ENCODE results near the gene ZNF598.
"Not testable (repeated sequence)": the region's sequence is repeated elsewhere in the genome, so short reads cannot be mapped to it uniquely, and the experiment has no call there.

The ZNF598 gene

DNA sequence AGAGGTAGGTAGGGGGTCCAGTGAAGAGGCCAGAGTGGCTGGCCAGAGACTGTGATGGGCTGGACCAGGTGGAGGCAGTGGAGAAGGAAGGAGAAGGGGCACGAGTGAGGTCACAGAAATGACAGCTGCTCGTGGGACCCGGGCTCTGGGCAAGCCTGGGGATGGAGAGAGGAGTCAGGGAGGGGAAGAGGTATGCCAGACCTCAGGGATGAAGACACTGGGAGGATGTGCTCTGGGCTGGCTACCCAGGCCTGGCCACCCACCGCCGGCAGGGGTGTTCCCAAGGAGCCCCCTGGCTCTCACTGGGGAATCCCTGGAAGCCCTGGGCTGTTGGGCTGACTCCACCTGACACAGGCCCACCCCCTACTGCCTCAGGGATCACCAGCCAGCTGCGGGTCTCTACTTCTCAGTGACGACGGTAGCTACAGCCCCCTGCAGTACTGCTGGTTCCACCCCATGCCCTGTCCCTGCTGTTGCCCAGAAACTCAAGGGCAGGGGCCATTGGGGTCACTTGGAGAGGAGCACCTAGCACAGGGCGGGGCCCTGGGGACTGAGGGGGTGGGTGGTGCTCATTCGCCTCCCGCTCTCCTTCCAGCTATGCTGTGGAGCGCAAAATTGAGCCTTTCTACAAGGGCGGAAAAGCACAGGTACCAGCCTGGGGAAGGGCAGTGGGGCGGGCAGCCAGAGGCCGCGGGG lies 36.0 kb downstream of the ZNF598 start:
- DNase-seq = no peak

DNA sequence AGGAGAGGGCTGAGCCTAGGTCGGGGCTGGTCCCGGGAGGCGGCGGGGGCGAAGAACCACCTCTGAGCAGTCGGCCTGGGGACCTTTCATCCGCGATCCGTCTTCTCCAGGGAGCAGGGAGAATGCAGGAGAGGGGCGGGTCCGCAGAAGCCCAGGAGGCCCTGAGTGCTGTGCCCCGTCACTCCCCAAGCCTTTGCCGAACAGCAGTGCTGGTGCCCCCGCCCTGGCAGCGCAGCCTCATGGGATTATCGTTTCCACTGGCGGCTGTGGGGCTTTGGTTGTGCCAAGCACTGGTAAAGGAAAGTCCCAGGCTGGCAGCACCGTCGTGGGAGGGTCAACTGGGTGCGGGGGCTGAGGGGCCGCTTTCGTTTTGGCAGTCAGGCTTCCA lies 37.1 kb downstream of the ZNF598 start:
- DNase-seq = no peak

DNA sequence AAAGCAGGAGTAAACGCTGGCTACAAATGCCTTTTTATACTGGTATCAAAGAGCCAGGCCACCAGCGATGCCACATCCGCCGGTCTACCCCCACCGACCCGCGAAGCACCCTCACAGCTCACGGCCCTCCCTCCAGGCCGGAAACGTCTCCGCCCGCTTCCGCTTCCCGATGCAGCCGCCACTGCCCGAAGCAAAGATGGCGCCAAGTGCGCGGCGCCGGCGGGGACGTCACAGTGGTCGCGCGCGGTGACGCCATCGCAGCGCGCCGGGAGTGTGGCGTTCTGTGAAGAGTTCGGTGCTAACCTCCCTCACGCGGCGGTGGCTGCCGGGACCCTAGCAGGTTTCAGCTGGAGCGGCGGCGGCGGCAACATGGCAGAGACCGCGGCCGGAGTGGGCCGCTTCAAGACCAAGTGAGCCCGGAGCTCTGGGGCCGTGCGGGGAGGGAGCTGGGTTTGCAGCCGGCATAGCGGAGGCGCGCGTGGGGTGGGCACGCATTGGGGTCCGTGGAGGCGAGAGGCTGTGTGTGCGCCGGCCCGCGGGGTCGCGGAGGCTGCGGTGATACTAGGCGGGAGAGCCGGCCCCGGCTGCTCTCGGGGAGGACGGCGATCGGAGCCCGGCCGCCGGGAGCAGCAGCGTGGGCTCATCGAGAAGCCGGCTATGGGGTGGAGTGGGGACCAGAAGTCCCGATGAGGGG lies 37.7 kb downstream of the ZNF598 start, which contains the start of gene TBL3:
Gene TBL3 (plus strand): TSS at position 258 of the 694 bp plus-strand sequence. CDS start 112 bp downstream, at position 370.
- peak; percentile 89 for DNase-seq

DNA sequence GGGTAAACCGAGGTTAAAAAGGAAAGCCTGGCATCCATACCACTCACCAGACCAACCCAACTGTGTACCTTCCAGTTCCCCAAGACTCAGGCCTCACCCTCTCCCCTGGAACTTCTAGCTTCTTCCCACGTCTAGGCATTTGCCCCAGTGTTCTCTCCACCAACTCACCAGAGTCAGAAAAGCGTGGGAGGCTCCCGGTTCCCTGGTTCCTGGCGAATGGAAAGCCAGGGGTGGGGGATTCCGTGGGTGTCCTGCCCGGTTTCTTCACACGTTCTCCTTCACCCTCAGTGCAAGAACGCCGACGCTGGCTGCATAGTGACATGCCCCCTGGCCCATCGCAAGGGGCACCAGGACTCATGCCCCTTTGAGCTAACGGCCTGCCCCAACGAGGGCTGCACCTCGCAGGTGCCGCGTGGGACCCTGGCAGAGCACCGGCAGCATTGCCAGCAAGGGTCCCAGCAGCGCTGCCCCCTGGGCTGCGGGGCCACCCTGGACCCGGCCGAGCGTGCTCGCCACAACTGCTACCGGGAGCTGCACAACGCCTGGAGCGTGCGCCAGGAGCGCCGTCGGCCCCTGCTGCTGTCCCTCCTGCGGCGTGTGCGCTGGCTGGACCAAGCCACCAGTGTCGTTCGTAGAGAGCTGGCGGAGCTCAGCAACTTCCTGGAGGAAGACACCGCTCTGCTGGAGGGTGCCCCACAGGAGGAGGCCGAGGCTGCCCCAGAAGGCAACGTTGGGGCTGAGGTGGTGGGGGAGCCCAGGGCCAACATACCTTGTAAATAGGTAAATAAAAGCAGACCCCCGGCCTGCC lies 41.3 kb downstream of the ZNF598 start:
- no peak for DNase-seq

DNA sequence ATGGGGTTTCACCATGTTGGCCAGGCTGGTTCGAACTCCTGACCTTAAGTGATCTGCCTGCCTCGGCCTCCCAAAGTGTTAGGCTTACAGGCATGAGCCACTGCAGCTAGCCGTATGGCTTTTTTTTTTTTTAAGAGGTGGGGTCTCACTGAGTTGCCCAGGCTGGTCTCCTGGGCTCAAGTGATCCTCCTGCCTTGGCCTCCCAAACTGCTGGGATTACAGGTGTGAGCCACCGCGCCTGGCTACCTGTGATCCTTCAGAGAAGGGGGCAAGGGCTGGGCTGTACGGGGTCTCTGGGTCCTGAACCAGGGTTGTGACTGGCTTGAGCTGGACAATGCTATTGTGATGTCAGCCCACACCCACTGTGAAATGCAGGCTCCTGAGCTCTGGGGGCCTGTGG lies 43.2 kb downstream of the ZNF598 start, which contains the start of gene RNF151:
Gene RNF151 (plus strand): TSS at position 397 of the 400 bp plus-strand sequence. CDS start 26 bp downstream, outside the sequence.
- no peak for DNase-seq

DNA sequence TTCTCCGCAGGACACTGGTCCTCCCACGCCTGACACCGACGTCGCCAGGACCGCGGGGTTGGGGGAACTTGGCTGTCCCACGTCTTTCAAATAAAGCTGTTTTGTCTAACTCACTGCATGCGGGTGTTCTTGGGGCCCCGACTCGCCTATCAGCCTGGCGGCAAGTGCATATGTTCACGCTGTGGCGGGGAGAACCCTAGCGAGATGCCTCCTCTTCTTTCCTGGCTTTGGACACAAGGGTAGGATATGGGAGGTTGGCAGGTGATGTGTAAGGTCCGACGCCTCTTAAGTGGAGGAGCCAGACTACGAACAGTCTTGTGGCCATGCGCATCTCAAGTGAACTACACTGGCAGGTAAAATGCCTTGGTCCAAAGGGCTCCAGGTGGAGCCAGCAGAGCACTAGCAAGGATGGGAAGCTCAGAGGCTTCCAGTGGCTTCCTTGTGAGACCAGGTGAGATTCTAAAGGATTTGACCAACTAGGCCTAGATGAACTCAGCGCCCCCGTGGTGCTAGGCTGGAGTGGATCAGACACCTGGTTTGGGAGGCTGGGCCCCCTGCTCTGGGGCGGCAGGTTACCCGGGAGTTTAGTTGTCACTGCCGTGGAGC lies 44.1 kb downstream of the ZNF598 start:
- no peak for DNase-seq

DNA sequence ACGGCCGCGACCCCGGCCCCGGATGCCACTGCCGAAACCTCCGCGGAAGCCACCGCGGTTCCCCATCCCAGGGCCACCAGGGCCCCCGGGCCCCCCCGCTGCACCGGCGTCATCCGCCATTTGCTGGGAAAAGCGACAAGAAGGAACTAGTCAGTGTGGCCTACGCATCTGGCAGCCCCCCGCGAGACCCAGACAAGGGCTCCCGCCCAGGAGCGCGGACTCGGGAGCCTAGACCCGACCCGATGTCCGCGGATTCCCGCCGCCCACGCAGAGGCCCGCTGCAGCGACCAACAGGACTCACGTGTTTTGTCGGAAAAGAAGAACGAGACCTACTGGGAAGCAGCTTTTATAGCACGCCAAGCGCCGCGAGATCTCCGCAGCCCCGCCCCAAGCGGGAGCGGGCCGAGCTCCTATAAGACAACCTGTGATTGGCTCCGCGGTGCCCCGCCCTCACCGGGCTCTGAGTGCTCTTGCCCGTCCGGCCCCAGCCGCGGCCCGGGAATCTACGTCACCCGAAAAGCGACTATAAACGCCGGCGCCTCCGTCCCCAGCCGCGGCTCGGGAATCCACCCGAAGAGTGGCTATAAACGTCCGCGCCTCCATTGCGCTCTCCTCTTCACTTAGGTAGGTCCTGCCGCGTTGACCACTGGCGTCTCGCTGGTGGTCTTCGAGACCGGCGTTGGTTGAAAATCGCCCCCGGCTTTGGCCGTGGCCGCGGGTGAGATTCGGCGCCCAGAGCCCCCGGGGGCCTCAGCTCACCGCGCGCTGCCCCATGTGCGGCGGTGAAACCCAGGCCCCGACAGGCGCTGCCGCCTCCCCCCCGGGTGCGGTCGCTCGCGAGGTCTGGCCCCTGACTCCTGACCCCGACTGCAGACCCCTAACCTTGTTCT lies 44.9 kb downstream of the ZNF598 start, which contains the start of gene RPS2:
Gene RPS2 (minus strand): TSS at position 321 of the 890 bp plus-strand sequence. CDS start 201 bp downstream, at position 120.
- peak; percentile 99 for DNase-seq

DNA sequence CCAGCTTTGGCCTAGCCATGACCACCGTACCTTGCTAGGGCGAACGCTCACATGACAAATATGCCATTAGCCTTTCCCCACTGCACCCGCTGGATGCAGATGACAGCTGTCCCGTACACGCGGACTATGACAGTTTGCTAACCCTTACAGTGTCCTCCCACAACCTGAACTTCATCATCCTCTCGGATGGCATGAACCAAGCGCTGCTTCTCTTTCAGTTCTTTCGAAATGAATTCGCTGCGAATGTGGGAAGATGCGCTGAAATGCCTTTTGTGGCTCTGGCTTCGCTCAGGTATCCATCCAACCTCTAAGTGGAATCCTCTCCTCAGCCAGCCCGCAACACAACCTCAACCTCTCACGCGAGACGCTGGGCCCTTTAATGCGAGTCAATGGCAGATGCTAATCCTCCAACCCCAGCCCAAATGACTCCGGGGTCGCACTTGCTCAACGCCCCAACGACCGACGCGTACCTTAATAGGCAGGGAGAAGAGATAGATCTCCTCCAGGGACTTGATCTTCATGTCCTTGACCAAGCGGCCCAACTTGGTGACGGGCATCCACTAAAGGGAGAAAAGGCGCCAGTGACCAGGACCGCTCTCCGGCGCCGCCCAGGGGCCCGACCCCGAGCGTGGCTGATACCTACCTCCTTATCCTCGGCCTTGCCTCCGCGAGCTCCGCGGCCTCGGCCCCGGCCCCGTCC lies 45.7 kb downstream of the ZNF598 start:
- DNase-seq = no peak

DNA sequence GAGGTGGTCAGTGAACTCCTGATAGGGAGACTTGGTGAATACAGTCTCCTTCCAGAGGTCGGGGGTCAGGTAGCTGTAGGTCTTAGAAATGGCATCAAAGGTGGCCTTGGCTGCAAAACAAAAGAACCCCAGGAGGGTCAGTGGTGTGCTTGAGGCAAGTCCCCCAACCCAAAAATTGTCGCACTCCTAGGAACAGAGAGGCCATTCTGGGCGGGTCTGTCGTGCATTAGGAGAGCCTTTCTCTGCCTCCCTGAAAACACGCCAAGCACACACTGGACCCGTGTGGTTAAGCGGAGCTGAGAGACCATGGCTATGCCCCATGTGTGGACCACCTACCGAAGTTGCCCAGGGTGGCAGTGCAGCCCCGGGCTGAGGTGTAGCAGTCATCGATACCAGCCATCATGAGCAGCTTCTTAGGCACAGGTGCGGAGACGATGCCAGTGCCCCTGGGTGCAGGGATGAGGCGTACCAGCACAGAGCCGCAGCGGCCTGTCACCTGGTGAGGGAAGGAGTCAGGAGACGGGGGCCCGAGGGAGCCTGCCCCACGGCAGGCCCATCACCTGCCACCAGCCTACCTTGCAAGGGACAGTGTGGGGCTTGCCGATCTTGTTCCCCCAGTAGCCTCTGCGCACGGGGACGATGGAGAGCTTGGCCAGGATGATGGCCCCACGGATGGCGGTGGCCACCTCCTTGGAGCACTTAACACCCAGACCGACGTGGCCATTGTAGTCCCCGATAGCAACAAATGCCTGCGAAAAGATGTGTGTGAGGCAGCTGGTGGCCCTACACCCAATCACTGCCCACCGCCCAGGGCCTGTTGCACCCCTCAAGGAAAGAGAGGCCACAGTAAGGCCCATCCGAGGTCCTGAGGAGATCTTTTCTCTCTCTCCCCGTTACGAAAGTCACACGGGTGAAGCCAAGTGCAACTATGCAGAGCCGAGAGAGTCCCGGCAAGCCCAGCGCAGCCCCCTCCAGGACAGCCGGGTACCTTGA lies 47.2 kb downstream of the ZNF598 start:
- DNase-seq = not testable (repeated sequence)

DNA sequence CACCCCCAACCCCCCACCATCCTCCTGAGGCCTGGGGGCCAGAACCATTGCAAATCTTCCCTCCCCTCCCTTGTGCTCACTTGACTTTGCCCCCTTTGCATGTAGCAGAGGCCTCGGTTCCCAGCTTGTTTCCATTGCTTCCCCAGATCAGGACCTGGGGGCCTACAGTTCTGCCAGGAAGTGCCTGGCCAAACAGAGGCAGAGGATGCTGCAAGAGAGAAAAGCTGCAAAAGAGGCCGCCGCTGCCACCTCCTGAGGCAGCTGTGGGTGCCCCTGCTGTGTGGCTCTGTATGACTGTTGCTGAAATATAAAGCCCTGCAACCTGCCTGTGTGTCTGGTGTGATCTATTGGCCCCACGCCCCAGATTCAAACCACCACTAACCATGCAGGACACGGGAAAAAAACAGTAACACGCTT lies 48.0 kb downstream of the ZNF598 start:
- DNase-seq = no peak

DNA sequence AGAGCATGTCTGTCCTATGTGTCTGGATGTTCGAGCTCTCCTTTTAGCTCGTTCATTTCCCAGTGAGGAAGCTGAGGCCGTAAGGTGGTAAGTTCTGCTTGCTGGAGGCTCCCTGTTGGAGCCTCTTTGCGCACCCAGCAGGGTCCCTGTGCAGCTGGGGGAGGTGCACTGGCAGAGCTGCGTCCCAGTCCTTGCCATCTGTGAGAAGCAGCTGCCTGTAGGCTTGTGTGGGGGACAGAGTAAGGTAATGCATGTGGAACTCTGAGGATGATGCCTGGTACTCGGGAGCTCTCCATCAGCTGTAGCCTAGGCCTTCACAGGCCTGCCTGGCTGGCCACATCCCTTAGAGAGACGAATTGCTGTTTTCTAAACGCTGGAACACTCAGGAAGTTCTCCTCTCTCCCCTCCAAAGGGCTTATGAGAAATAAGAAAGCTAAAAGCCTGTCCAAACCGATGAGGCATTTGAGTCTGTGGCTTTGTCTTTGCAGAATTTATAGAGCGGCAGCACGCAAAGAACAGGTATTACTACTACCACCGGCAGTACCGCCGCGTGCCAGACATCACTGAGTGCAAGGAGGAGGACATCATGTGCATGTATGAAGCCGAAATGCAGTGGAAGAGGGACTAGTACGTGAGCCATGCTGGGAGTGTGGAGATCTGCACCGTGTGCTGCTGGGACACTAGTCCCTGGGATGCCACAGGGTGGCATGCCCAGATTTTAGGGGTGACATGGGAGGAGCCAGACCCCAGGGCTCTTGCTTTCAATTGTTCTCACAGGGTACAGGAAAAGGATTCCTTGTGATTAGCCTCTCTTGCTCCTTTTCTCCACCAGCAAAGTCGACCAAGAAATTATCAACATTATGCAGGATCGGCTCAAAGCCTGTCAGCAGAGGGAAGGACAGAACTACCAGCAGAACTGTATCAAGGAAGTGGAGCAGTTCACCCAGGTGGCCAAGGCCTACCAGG lies 48.7 kb downstream of the ZNF598 start:
- peak; percentile 44 for DNase-seq

DNA sequence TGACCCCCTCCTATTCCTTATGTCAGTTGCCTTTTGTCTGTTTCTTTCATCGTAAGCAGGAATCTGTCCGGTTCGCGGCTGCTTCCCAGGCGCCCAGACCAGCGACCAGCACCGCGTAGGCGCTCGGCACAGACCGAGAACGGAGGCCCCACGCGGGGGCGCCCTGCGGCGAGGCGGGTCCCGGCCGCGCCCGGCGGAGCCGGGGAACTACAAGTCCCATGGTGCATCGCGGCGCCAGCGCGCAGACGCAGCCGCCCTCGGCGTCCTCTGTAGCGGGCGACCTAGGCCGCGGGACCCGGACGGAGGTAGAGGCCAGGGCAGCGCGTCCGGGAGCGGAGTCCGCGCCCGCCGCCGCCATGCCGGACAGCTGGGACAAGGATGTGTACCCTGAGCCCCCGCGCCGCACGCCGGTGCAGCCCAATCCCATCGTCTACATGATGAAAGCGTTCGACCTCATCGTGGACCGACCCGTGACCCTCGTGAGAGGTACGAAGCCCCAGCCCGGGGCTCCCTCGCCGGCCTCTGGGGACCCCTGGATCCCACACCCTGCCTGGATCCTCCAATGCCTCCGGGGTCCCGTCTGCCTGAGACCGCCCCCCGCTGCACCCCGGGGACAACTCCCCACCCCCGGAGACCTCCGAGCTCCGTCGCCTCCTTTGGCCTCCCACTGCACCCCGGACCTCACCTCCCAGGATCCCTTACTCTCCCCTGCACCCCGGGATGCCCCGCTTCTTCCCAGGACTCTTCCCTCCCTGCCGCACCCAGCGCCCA lies 50.2 kb downstream of the ZNF598 start, which contains the start of gene NDUFB10:
Gene NDUFB10 (plus strand): TSS at position 270 of the 771 bp plus-strand sequence. CDS start 87 bp downstream, at position 357.
- peak; percentile 76 for DNase-seq

DNA sequence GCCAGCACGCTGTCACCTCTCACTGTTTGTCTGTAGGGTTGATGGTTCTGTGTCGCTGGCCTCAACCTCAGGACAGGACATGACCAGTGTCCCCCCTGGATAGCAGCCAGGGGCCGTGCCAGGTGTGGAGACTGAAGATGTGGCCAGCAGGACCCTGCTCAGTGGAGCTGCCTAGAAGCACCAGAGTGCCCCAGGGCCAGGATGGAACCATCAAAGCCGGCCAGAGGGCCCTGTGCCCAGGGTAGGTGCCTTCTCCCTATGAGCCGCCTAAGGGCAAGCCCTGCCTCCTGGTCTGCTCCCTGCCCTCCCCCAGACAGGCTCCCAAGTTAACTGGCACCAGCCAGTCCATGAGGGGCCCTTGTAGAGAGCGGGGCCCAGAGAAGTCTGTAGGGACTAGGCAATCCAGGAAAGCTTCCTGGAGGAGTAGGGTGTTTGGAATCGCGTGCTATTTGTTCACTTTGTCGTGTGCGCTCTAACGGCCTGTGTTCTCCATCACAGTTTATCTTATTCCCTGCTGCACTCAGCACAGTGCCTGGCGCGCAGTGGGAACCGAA lies 50.8 kb downstream of the ZNF598 start:
- DNase-seq = no peak

DNA sequence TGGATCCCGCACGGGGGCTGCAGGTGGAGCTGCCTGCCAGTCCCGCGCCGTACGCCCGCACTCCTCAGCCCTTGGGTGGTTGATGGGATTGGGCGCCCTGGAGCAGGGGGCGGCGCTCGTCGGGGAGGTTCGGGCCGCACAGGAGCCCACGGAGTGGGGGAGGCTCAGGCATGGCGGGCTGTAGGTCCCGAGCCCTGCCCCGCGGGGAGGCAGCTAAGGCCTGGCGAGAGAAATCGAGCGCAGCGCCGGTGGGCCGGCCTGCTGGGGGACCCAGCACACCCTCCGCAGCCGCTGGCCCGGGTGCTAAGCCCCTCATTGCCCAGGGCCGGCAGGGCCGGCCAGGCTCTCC lies 51.5 kb downstream of the ZNF598 start:
- DNase-seq = not testable (repeated sequence)

DNA sequence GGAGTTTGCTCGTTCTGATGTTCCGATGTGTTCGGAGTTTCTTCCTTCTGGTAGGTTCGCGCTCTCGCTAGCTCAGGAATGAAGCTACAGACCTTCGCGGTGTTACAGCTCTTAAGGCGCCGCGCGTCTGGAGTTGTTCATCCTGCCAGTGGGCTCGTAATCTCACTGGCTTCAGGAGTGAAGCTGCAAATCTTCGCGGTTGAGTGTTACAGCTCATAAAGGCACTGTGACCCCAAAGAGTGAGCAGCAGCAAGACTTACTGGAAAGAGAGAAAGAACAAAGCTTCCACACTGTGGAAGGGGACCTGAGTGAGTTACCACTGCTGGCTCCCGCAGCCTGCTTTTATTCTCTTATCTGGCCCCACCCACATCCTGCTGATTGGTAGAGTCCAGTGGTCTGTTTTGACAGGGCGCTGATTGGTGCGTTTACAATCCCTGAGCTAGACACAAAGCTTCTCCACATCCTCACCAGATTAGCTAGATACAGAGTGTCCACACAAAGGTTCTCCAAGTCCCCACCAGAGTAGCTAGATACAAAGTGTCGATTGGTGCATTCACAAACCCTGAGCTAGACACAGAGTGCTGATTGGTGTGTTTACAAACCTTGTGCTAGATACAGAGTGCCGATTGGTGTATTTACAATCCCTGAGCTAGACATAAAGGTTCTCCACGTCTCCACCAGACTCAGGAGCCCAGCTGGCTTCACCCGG lies 52.0 kb downstream of the ZNF598 start:
- not testable (repeated sequence) for DNase-seq

DNA sequence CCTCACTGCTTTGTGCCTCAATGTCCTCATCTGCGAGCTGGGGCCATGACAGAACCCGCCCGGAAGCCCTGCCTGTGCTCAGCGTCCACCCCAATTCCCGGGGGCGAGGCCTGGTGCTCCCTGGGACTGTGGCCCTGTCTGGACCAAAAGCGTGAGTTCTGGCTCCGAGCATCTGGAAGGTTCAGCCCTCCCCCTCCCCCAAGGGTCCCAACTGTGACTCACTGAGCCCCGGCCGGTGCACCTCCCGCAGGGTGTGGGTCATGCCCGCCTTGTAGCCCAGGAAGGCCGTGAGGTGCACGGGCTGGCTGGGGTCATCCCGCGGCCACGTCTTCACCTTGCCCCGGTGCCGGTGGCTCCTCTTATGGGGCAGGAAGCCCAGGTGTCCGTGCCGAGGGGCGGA lies 55.9 kb downstream of the ZNF598 start:
- no peak for DNase-seq

DNA sequence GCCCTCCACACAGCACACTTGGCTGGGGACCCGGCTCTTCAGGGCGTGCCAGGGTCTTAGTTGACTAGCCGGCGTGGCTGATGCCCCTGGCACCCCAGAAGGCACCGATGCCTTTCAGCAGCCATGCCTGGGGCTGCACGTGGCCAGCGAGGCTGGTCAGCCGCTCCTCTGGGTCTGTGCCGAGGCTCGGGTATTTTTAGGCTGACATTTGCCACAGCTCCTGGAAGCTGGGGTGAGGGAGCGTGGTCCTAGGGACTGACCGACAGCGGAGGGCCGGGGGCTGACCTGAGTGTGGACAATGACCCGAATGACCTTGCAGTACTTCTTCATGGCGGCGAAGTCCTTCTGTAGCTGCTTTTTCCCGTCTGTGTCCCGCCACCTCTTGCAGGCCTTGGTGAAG lies 59.1 kb downstream of the ZNF598 start:
- DNase-seq = no peak
